ENCODE results near the gene CRAT.
A peak's percentile ranks its signal among the peaks of the same experiment; 100 is the strongest.

The CRAT gene

DNA sequence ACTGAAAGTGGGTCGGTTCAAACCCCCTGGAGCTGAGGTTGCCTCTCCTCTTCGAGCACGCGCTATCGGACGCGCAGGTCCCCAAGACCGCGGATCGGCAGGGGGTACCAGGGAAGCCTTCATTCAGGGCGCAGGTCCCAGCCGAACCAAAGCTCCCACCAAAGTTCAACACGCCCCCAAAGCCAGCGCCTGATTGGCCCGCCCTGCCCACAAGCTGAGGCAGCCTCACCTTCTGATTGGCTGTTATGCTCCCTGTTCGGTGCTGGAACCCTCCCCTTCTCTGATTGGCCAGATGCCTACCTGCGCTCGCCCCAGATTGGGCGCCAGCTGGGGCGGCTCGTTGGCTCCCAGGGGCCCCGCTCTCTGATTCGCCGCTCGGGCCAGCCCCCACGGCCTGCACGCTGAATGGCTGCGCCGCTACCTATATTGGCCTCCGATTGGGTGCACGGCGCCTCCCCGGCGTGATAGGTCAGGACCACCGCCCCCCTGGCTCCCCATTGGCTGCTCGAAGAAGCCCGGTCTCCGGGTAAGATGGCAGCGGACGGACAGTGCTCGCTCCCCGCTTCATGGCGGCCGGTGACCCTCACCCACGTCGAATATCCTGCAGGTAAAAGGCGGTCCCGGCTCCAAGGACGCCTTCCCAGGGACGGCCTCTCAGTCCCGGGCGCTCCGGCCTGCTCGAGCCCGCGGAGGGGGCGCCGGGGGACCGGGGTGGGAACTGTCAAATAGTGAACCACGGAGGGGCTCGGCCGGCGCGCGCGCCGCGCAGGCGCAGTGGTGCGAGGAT is 29.8 kb downstream of the CRAT start, which contains the start of gene DOLPP1:
Gene DOLPP1 (plus strand): TSS at position 511 of the 787 bp plus-strand sequence. CDS start 21 bp downstream, at position 532.
- peak; percentile 99 for DNase-seq

- DNase-seq: no peak
These were observed 30.3 kb downstream of the CRAT start for GRCh38 chr9:129080298-129080600.

GRCh38 chr9:129079829-129080228 is 30.8 kb downstream of the CRAT start:
- DNase-seq: no peak

GRCh38 chr9:129078691-129079503 is 31.7 kb downstream of the CRAT start:
- no peak for DNase-seq

DNA sequence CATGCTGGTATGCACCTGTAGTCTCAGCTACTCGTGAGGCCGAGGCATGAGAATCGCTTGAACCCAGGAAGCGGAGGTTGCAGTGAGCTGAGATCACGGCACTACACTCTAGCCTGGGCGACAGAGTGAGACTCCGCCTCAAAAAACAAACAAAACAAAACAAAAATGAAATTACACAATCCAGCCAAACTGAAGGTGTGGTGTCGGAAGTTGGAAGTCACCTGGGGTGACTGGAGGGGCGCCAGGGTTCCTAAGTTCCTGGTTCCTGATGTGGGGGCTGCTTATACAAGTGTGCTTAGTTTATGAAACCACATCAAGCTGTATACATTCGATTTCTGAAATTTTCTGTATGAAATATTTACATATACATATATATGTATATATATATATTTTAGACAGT is 33.4 kb downstream of the CRAT start:
- DNase-seq: no peak

DNA sequence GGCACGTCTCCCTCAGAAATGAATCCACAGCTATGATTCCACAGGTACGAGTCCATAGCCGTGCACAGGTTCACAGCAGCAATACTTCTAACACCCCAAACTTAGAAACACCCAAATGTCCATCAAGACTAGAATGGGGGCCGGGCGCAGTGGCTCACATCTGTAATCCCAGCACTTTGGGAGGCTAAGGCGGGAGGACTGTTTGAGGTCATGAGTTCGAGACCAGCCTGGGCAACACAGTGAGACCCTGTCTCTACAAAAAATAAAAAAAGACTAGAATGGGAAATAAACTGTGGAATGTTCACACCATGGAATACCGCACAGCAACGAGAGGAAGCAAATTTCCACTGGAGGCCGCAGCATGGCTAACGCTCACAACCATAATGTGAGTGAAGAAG is 34.0 kb downstream of the CRAT start:
- no peak for DNase-seq

GRCh38 chr9:129075996-129076639 is 34.5 kb downstream of the CRAT start:
- no peak for DNase-seq

DNA sequence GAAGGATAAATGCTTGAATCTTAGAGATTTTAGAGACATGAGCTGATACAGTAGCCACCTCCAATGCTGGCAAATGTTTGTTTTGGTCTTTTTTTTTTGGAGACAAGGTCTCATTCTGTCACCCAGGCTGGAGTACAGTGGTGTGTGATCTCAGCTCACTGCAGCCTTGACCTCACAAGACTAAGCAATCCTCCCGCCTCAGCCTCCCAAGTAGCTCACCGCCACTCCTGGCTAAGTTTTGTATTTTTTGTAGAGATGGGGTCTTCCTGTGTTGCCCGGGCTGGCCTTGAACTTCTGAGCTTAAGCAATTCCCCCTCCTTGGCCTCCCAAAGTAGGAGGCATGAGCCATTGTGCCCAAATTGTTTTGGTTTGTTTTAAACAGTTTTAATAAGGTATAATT is 36.5 kb downstream of the CRAT start:
- no peak for DNase-seq

DNA sequence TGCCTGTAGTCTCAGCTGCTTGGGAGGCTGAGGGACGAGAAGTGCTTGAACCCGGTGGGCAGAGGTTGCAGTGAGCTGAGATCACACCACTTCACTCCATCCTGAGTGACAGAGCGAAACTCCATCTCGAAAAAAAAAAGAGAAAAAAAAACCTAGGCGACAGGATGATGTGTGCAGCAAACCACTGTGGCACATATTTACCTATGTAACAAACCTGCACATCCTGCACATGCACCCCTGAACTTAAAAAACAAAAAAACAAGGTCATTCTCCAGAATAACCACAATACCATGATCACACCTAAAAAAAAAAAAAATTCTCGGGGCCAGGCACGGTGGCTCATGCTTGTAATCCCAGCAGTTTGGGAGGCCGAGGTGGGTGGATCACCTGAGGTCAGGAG is 37.2 kb downstream of the CRAT start:
- DNase-seq: no peak

DNA sequence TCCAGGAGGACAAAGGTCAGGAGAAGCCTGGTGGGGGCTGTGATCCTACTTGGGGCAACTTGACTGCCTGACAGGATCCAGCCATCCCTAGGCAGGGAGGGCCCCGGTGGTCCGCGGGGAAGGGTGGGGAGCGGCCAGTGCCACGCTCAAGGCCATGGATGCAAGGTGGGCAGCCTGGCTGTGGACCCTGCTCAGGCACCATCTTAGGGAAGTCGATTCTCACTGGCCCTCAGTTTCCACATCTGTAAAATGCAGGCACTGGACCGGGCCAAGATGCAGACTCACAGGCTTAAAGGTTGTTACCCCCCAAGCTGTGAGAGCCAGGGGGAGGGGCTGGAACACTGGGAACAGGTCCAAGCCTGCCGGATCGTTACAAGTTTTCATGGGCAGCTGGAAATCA is 38.4 kb downstream of the CRAT start:
- no peak for DNase-seq

- no peak for DNase-seq
These were observed 39.0 kb downstream of the CRAT start for GRCh38 chr9:129071526-129072126.

DNA sequence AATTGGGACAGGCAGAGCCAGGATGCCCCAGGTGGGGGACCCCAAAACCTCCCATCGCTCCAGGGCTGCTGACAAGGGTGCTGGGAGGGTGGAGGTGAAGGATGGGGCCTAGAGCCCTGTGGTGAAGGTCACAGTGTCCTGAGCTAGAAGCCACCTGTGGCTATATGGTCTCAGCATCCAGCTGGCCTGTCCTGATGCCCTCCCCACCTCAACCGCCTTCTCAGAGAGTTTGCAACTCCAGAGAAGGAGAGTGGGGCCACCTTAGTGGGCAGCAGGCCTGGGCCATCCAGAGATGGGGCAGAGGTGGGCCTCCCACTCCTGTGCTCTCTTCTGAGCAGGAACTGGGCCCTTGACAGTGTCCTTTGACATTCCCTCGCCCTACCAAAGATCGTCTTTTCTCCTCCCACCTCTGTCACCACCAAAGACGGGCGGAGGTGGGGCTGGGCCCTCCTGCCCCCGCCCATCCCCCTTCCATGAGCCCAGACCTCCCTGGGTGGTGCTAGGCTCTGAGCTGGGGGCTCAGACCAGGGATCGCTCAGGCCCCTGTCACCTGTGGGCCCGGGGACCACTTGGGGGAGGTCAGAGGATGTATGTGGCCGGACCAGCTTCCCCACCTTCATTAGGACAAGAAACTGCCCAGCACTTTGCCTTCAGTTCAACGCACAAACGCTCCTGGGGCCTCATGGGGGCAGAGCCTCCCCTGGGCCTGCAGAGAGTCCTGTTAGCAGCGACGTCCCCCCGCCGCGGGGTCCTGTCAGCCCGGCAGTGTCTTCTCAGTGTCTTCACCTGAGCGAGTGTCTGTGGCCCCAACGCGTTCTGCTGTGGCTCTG is 39.7 kb downstream of the CRAT start:
- DNase-seq: no peak

DNA sequence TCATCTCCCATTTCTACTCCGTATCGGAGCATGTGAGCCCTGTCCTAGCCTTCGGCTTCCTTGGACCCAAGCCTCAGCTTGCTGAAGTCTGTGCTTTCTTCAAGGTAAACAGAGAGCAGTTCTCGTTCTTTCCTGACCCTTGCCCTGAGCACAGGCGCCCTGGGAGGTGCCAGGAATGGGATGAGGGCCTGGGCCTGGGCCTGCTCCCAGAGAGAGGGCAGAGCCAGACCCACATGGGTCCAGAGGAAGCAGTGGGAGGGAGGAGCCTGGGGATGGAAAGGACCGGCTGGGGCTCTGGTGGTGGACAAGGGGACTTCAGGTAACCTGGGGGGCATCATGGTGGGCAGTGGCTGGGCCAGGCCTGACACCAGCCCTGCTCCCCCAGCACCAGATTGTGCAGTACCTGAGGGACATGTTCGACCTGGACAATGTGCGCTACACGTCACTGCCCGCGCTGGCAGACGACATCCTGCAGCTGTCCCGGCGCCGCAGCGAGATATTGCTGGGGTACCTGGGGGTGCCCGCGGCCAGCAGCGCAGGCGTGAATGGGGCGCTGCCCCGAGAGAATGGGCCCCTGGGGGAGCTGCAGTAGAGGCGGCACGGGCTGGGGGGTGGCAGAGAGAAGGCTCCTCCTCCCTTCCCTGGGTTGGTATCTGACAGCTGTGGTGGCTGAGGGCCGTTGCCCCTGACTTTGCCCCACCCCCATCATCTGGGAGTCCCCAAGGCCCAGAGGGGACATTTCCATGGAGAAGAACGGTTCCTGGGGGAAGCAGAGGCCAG is 40.5 kb downstream of the CRAT start:
- DNase-seq: no peak

- DNase-seq: no peak
These were observed 41.4 kb downstream of the CRAT start for GRCh38 chr9:129068990-129069861.

- DNase-seq: no peak
These were observed 42.5 kb downstream of the CRAT start for GRCh38 chr9:129068110-129068509.

GRCh38 chr9:129064499-129064908 is 46.1 kb downstream of the CRAT start:
- DNase-seq: no peak

- DNase-seq: no peak
These were observed 47.5 kb downstream of the CRAT start for GRCh38 chr9:129063061-129063460.

- DNase-seq: no peak
These were observed 49.6 kb downstream of the CRAT start for GRCh38 chr9:129060991-129061390.

DNA sequence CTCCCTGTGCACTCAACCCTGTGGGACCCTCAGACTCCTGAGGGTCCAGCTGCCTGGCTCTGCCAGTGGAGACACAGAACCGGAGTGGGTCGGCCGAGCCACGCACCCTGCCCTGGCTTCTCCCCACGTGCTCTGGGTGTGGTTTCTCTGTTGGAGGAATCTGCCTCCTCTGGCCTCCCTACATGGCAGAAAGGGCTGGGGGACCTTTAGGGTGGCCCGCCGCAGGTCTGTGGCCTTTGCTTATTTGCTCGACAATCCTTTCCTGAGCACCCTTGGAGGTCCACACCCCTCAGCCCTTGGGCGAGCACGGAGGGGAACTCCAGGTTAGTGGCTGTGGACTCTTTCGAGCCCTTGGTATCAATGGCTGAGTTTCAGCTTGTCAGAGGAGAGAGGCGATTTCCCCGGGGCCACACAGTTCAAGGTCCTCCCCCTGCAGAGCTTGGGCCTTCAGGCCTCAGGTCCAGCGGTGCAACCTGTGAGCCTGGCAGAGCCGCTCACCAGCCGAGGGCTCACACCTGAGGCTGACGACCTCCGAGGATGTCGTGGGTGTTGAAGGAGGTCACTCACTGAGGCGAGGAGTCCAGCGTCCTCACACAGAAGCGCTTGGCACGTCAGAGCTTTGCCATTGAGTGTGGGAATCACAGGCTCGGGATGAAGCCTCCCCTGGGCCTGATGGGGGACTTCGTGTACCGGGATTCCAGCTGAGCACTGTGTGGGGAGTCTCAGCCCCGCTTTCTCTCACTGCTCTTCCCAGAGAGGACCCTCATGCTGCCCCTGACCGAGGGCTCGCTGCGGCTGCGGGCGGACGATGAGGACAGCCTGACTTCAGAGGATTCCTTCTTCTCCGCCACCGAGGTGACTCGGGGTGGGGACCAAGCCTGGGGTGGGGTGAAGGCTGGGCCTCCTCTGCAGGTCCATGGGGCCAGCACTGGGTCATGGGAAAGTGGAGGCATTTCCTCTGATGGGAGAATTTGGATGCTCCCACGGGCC is 50.5 kb downstream of the CRAT start:
- no peak for DNase-seq

Measured in HCEC 1CT (cell line).